Measurements from ENCODE around the gene EVA1A. TPM values are rescaled to one million over a fixed set of nuclear protein-coding genes. Genes with fewer than 3 reads are reported as not detected.

EVA1A gene
- total and polyA plus RNA-seq, 5 donors from 2014 or later: not detected

DNA sequence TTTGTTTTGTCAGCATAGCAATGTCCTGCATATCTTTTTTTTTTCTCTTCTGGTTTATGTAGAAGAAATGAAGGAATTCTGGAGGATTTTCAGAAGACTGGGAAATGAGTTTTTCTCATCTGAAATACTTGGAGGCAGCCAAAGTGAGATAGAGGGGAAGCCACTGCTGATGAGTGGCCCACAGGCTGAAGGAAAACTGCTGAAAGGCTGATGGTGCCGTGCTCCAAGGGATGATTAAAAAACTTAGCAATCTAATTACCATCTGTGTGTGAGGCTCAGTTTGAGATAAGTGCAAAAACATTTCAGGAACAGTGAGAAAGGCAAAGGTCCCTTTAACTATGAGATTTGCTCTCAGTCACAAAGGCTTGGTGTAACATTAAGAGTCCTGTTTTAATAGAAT lies 98.5 kb downstream of the EVA1A start:
- no peaks in the 10 kb centered on the region for H3K36me3 ChIP-seq (ENCODE audit: control insufficient read depth, insufficient read depth, low read length)
- H3K4me1 ChIP-seq (ENCODE audit: control insufficient read depth, insufficient read depth, low read length, poor library complexity, severe bottlenecking): no peaks in the 10 kb centered on the region
- H3K27ac Mint-ChIP-seq: peak overlapping the region in 1 of 3 donors; percentile 26
- no peaks in the 10 kb centered on the region for H3K4me1 Mint-ChIP-seq
- DNase-seq (no peak), ATAC-seq (ENCODE audit: low read depth in 2 of 2) (no peak)
- no peaks in the 10 kb centered on the region for H3K27me3 ChIP-seq (ENCODE audit: control insufficient read depth, insufficient read depth, low read length)
- H3K4me3 ChIP-seq (ENCODE audit: low read depth, low read length): no peak overlapping the region
- peaks cover 17% of the 10 kb centered on the region for H3K27me3 Mint-ChIP-seq
- H3K36me3 Mint-ChIP-seq: no peaks in the 10 kb centered on the region
- H3K27ac ChIP-seq (ENCODE audit: insufficient read depth, low read length, poor library complexity, severe bottlenecking): no peak overlapping the region
- H3K9me3 ChIP-seq (ENCODE audit: control insufficient read depth in 2 of 2, low read length in 2 of 2): no peaks in the 10 kb centered on the region
- H3K4me3 Mint-ChIP-seq: no peak overlapping the region
- H3K9me3 Mint-ChIP-seq: peaks cover 0 to 4% (median 1%) of the 10 kb centered on the region in 7 donors

DNA sequence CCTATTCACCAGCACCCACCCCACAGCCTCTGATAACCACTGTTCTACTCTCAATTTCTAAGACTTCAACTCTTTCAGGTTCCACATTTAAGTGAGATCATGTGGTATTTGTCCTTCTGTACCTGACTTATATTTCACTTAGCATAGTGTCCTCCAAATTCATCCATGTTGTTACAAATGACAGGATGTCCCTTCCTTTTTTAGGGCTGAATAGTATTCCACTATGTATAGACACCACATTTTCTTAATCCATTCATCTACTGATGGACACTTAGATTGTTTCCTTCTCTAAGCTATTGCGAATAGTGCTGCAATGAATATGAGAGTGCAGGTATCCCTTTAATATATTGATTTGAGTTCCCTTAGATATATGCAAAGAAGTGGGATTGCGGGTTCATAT lies 100.1 kb downstream of the EVA1A start:
- DNase-seq (no peak), ATAC-seq (ENCODE audit: low read depth in 2 of 2) (no peak)
- Histone ChIP-seq H3K36me3 (ENCODE audit: control insufficient read depth, insufficient read depth, low read length) (no peaks in the 10 kb centered on the region), H3K4me3 (ENCODE audit: low read depth, low read length) (no peak overlapping the region), H3K4me1 (ENCODE audit: control insufficient read depth, insufficient read depth, low read length, poor library complexity, severe bottlenecking) (no peaks in the 10 kb centered on the region), H3K27me3 (ENCODE audit: control insufficient read depth, insufficient read depth, low read length) (no peaks in the 10 kb centered on the region), H3K9me3 (ENCODE audit: control insufficient read depth in 2 of 2, low read length in 2 of 2) (no peaks in the 10 kb centered on the region), H3K27ac (ENCODE audit: insufficient read depth, low read length, poor library complexity, severe bottlenecking) (no peak overlapping the region)
- H3K4me1 Mint-ChIP-seq: no peaks in the 10 kb centered on the region
- no peak overlapping the region for H3K4me3 Mint-ChIP-seq
- peaks cover 10% of the 10 kb centered on the region for H3K27me3 Mint-ChIP-seq
- H3K36me3 Mint-ChIP-seq: no peaks in the 10 kb centered on the region
- H3K27ac Mint-ChIP-seq: no peak overlapping the region
- H3K9me3 Mint-ChIP-seq: peaks cover 0 to 4% (median 2%) of the 10 kb centered on the region in 7 donors

DNA sequence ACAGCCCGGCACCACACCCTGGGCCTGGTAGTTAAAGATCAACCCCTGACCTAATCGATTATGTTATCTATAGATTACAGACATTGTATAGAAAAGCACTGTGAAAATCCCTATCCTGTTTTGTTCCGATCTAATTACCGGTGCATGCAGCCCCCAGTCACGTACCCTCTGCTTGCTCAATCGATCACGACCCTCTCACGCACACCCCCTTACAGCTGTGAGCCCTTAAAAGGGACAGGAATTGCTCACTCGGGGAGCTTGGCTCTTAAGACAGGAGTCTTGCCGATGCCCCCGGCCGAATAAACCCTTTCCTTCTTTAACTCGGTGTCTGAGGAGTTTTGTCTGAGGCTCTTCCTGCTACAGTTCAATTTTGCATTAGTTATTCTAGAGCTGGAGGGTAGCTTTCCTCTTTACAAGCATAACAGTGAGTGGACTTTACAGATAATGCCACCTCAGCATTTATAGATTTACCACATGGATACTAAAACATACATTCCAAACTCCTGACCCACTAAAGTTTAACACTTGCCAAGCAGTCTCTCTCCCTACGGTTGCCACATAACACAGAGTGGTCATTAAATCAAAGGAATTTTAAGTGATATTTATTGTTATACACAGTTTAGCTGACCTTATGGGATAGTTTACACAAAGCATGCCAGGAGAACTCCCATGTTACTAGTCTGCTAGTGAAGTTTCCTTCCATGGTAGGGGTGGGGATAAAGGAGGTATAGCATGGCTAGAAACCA lies 101.0 kb downstream of the EVA1A start:
- DNase-seq (no peak), ATAC-seq (ENCODE audit: low read depth in 2 of 2) (no peak)
- Mint-ChIP-seq H3K4me1 (no peaks in the 10 kb centered on the region), H3K27me3 (peaks cover 5% of the 10 kb centered on the region), H3K9me3 (peaks cover 0 to 4% (median 2%) of the 10 kb centered on the region in 7 donors), H3K27ac (no peak overlapping the region), H3K36me3 (no peaks in the 10 kb centered on the region), H3K4me3 (no peak overlapping the region)
- Histone ChIP-seq H3K4me3 (ENCODE audit: low read depth, low read length) (no peak overlapping the region), H3K27ac (ENCODE audit: insufficient read depth, low read length, poor library complexity, severe bottlenecking) (no peak overlapping the region), H3K9me3 (ENCODE audit: control insufficient read depth in 2 of 2, low read length in 2 of 2) (no peaks in the 10 kb centered on the region), H3K36me3 (ENCODE audit: control insufficient read depth, insufficient read depth, low read length) (no peaks in the 10 kb centered on the region), H3K4me1 (ENCODE audit: control insufficient read depth, insufficient read depth, low read length, poor library complexity, severe bottlenecking) (no peaks in the 10 kb centered on the region), H3K27me3 (ENCODE audit: control insufficient read depth, insufficient read depth, low read length) (no peaks in the 10 kb centered on the region)

- Mint-ChIP-seq H3K27me3 (no peaks in the 10 kb centered on the region), H3K27ac (no peak overlapping the region), H3K36me3 (no peaks in the 10 kb centered on the region), H3K4me1 (peaks cover 0 to 4% (median 0%) of the 10 kb centered on the region in 4 donors), H3K9me3 (peaks cover 0 to 4% (median 2%) of the 10 kb centered on the region in 7 donors), H3K4me3 (no peak overlapping the region)
- no peak overlapping the region for H3K4me3 ChIP-seq (ENCODE audit: low read depth, low read length)
- no peaks in the 10 kb centered on the region for H3K9me3 ChIP-seq (ENCODE audit: control insufficient read depth in 2 of 2, low read length in 2 of 2)
- H3K36me3 ChIP-seq (ENCODE audit: control insufficient read depth, insufficient read depth, low read length): no peaks in the 10 kb centered on the region
- H3K27ac ChIP-seq (ENCODE audit: insufficient read depth, low read length, poor library complexity, severe bottlenecking): no peak overlapping the region
- ATAC-seq (ENCODE audit: low read depth in 2 of 2) (no peak), DNase-seq (no peak)
- H3K27me3 ChIP-seq (ENCODE audit: control insufficient read depth, insufficient read depth, low read length): no peaks in the 10 kb centered on the region
- H3K4me1 ChIP-seq (ENCODE audit: control insufficient read depth, insufficient read depth, low read length, poor library complexity, severe bottlenecking): no peaks in the 10 kb centered on the region
Observed at GRCh38 chr2:75458201-75458600, 102.5 kb downstream of the EVA1A start.

DNA sequence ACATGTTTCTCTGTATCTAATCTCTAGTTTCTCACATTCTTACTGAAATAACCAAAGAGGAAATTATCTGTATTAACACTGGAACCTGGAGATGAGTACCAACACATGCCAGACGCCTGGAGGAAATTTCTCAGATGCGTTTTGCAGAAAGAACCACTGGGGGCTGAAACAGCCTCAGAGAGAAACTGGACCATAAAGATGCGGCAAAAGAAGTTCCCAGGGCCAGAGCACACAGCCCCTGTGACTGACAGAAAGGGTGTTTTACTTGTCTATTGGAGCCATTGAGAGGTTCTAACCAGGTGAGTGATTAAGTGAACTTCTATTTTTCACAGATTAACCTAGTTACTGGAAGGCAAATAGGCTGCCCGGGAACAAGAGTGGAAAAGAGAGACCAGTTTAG lies 103.9 kb downstream of the EVA1A start:
- H3K27me3 Mint-ChIP-seq: no peaks in the 10 kb centered on the region
- no peaks in the 10 kb centered on the region for H3K27me3 ChIP-seq (ENCODE audit: control insufficient read depth, insufficient read depth, low read length)
- H3K4me1 Mint-ChIP-seq: peaks cover 0 to 4% (median 0%) of the 10 kb centered on the region in 4 donors
- H3K4me1 ChIP-seq (ENCODE audit: control insufficient read depth, insufficient read depth, low read length, poor library complexity, severe bottlenecking): no peaks in the 10 kb centered on the region
- no peak overlapping the region for H3K27ac ChIP-seq (ENCODE audit: insufficient read depth, low read length, poor library complexity, severe bottlenecking)
- no peak overlapping the region for H3K4me3 ChIP-seq (ENCODE audit: low read depth, low read length)
- no peaks in the 10 kb centered on the region for H3K9me3 ChIP-seq (ENCODE audit: control insufficient read depth in 2 of 2, low read length in 2 of 2)
- no peaks in the 10 kb centered on the region for H3K36me3 ChIP-seq (ENCODE audit: control insufficient read depth, insufficient read depth, low read length)
- H3K36me3 Mint-ChIP-seq: no peaks in the 10 kb centered on the region
- DNase-seq (no peak), ATAC-seq (ENCODE audit: low read depth in 2 of 2) (no peak)
- no peak overlapping the region for H3K27ac Mint-ChIP-seq
- H3K9me3 Mint-ChIP-seq: peaks cover 0 to 4% (median 2%) of the 10 kb centered on the region in 7 donors
- H3K4me3 Mint-ChIP-seq: no peak overlapping the region

DNA sequence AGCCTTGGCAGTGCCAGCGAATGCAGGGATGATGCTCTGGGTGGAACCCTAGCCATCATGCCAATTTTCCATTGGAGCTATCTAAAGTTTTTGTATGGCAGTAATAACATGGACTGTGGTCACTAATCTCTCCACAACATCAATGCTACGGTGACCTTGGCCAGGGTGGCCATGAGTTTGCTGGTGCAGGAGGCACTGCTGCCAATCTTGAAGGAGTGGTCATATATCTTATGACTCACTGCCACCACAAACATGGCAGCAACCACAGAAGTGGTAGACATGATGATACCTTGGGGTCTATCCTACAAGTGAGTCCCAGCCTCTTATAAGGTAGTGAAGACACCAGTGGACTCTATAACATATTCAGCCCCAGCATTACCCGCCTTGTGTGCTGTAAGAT lies 104.6 kb downstream of the EVA1A start:
- no peaks in the 10 kb centered on the region for H3K36me3 Mint-ChIP-seq
- DNase-seq: no peak
- Histone ChIP-seq H3K27ac (ENCODE audit: insufficient read depth, low read length, poor library complexity, severe bottlenecking) (no peak overlapping the region), H3K36me3 (ENCODE audit: control insufficient read depth, insufficient read depth, low read length) (no peaks in the 10 kb centered on the region), H3K4me1 (ENCODE audit: control insufficient read depth, insufficient read depth, low read length, poor library complexity, severe bottlenecking) (no peaks in the 10 kb centered on the region), H3K27me3 (ENCODE audit: control insufficient read depth, insufficient read depth, low read length) (no peaks in the 10 kb centered on the region), H3K9me3 (ENCODE audit: control insufficient read depth in 2 of 2, low read length in 2 of 2) (no peaks in the 10 kb centered on the region), H3K4me3 (ENCODE audit: low read depth, low read length) (no peak overlapping the region)
- no peak for ATAC-seq (ENCODE audit: low read depth in 2 of 2)
- peaks cover 0 to 4% (median 2%) of the 10 kb centered on the region in 7 donors for H3K9me3 Mint-ChIP-seq
- H3K4me3 Mint-ChIP-seq: no peak overlapping the region
- H3K27me3 Mint-ChIP-seq: no peaks in the 10 kb centered on the region
- no peak overlapping the region for H3K27ac Mint-ChIP-seq
- peaks cover 0 to 4% (median 0%) of the 10 kb centered on the region in 4 donors for H3K4me1 Mint-ChIP-seq

DNA sequence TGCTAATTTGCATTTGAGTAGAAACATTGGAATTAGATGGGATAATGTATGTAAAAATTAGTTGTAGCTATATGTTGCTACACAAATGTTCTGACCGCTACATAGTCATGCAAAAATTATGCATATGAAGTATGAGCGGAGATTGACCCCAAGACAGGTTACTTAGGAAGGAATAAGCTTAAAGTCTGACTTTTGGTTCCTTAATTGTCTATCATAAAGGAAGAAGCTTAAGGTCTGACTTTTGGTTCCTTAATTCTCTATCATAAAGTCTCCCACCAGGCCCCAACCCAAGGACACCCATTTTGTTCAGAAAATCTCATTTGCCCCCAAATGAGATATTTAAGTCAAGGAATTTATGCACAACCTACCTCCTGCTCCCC lies 106.5 kb downstream of the EVA1A start:
- Mint-ChIP-seq H3K27ac (no peak overlapping the region), H3K27me3 (no peaks in the 10 kb centered on the region), H3K4me3 (no peak overlapping the region), H3K9me3 (peaks cover 0 to 2% (median 0%) of the 10 kb centered on the region in 7 donors), H3K36me3 (no peaks in the 10 kb centered on the region), H3K4me1 (peaks cover 0 to 4% (median 0%) of the 10 kb centered on the region in 4 donors)
- Histone ChIP-seq H3K4me1 (ENCODE audit: control insufficient read depth, insufficient read depth, low read length, poor library complexity, severe bottlenecking) (no peaks in the 10 kb centered on the region), H3K36me3 (ENCODE audit: control insufficient read depth, insufficient read depth, low read length) (no peaks in the 10 kb centered on the region), H3K27ac (ENCODE audit: insufficient read depth, low read length, poor library complexity, severe bottlenecking) (no peak overlapping the region), H3K9me3 (ENCODE audit: control insufficient read depth in 2 of 2, low read length in 2 of 2) (no peaks in the 10 kb centered on the region), H3K27me3 (ENCODE audit: control insufficient read depth, insufficient read depth, low read length) (no peaks in the 10 kb centered on the region), H3K4me3 (ENCODE audit: low read depth, low read length) (no peak overlapping the region)
- DNase-seq (no peak), ATAC-seq (ENCODE audit: low read depth in 2 of 2) (no peak)
